ENCODE measurements around the gene PDCD2. TPM values are rescaled to one million over a fixed set of nuclear protein-coding genes. Genes with fewer than 3 reads are reported as not detected.

Gene PDCD2
- total RNA-seq, 1 experiment from 2014 or later, result 132 TPM

DNA sequence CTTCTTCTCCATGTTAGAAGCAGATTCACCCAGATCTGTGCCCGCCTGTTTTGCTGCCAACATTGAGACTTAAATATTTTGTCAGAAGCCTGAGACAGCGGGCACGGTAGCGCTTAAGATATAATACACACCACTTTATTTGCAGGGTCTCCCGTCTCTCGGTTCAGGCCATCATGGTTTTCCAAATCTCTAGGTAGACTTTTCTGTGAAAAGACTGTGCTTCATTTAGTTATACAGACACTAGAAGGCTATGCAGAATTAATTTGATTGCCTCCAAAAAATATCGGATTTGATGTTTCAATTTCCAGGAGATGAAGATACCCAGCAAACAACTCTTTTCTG lies 29.7 kb downstream of the PDCD2 start:
- DNase-seq (ENCODE audit: low spot score) (no peak), ATAC-seq (no peak)
- Mint-ChIP-seq H3K27me3 (ENCODE audit: low read depth) (no peaks in the 10 kb centered on the region), H3K4me3 (no peak overlapping the region), H3K4me1 (peaks cover 13% of the 10 kb centered on the region), H3K9me3 (no peaks in the 10 kb centered on the region), H3K27ac (no peak overlapping the region), H3K36me3 (peaks cover 19% of the 10 kb centered on the region)
- ChIA-PET CTCF (no interaction called here), POLR2A (no interaction called here)
- TF ChIP-seq, protein P1, sequence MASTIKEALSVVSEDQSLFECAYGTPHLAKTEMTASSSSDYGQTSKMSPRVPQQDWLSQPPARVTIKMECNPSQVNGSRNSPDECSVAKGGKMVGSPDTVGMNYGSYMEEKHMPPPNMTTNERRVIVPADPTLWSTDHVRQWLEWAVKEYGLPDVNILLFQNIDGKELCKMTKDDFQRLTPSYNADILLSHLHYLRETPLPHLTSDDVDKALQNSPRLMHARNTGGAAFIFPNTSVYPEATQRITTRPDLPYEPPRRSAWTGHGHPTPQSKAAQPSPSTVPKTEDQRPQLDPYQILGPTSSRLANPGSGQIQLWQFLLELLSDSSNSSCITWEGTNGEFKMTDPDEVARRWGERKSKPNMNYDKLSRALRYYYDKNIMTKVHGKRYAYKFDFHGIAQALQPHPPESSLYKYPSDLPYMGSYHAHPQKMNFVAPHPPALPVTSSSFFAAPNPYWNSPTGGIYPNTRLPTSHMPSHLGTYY (CRISPR knock-in tag; IDR thresholded peaks at IDR 0.05), result no peak
- TF ChIP-seq JUN (CRISPR knock-in tag; IDR thresholded peaks at IDR 0.05), result no peak
- no peak for TF ChIP-seq RELA (CRISPR knock-in tag; IDR thresholded peaks at IDR 0.05; ENCODE audit: borderline replicate concordance)
- no peak for TF ChIP-seq TP53 (CRISPR knock-in tag; IDR thresholded peaks at IDR 0.05)
- no peak for TF ChIP-seq OVOL2 (CRISPR knock-in tag; IDR thresholded peaks at IDR 0.05; ENCODE audit: borderline replicate concordance)
- no peak for TF ChIP-seq ZNF396 (CRISPR knock-in tag; IDR thresholded peaks at IDR 0.05; ENCODE audit: borderline replicate concordance)
- TF ChIP-seq PRRX2 (CRISPR knock-in tag; IDR thresholded peaks at IDR 0.05), result no peak
- TF ChIP-seq TEAD4 (CRISPR knock-in tag; IDR thresholded peaks at IDR 0.05), result no peak
- TF ChIP-seq ATF1 (CRISPR knock-in tag; IDR thresholded peaks at IDR 0.05), result no peak
- no peak for TF ChIP-seq GRHL2 (CRISPR knock-in tag; IDR thresholded peaks at IDR 0.05; ENCODE audit: insufficient replicate concordance, severe bottlenecking)
- TF ChIP-seq SOX15 (CRISPR knock-in tag; IDR thresholded peaks at IDR 0.05), result no peak
- TF ChIP-seq, protein P2, sequence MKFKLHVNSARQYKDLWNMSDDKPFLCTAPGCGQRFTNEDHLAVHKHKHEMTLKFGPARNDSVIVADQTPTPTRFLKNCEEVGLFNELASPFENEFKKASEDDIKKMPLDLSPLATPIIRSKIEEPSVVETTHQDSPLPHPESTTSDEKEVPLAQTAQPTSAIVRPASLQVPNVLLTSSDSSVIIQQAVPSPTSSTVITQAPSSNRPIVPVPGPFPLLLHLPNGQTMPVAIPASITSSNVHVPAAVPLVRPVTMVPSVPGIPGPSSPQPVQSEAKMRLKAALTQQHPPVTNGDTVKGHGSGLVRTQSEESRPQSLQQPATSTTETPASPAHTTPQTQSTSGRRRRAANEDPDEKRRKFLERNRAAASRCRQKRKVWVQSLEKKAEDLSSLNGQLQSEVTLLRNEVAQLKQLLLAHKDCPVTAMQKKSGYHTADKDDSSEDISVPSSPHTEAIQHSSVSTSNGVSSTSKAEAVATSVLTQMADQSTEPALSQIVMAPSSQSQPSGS (CRISPR knock-in tag; IDR thresholded peaks at IDR 0.05; ENCODE audit: borderline replicate concordance, low read depth), result no peak
- TF ChIP-seq TEAD1 (CRISPR knock-in tag; IDR thresholded peaks at IDR 0.05), result no peak
- TF ChIP-seq, protein P3, sequence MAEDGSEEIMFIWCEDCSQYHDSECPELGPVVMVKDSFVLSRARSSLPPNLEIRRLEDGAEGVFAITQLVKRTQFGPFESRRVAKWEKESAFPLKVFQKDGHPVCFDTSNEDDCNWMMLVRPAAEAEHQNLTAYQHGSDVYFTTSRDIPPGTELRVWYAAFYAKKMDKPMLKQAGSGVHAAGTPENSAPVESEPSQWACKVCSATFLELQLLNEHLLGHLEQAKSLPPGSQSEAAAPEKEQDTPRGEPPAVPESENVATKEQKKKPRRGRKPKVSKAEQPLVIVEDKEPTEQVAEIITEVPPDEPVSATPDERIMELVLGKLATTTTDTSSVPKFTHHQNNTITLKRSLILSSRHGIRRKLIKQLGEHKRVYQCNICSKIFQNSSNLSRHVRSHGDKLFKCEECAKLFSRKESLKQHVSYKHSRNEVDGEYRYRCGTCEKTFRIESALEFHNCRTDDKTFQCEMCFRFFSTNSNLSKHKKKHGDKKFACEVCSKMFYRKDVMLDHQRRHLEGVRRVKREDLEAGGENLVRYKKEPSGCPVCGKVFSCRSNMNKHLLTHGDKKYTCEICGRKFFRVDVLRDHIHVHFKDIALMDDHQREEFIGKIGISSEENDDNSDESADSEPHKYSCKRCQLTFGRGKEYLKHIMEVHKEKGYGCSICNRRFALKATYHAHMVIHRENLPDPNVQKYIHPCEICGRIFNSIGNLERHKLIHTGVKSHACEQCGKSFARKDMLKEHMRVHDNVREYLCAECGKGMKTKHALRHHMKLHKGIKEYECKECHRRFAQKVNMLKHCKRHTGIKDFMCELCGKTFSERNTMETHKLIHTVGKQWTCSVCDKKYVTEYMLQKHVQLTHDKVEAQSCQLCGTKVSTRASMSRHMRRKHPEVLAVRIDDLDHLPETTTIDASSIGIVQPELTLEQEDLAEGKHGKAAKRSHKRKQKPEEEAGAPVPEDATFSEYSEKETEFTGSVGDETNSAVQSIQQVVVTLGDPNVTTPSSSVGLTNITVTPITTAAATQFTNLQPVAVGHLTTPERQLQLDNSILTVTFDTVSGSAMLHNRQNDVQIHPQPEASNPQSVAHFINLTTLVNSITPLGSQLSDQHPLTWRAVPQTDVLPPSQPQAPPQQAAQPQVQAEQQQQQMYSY (CRISPR knock-in tag; IDR thresholded peaks at IDR 0.05), result no peak
- TF ChIP-seq ZNF232 (CRISPR knock-in tag; IDR thresholded peaks at IDR 0.05), result no peak
- TF ChIP-seq MYBL2 (CRISPR knock-in tag; IDR thresholded peaks at IDR 0.05), result no peak
- no peak for TF ChIP-seq FOXJ3 (CRISPR knock-in tag; IDR thresholded peaks at IDR 0.05; ENCODE audit: borderline replicate concordance)
- no peak for TF ChIP-seq IRF2 (CRISPR knock-in tag; IDR thresholded peaks at IDR 0.05; ENCODE audit: borderline replicate concordance, low read depth)
- no peak for TF ChIP-seq ZNF121 (CRISPR knock-in tag; IDR thresholded peaks at IDR 0.05)
- TF ChIP-seq, protein P4, sequence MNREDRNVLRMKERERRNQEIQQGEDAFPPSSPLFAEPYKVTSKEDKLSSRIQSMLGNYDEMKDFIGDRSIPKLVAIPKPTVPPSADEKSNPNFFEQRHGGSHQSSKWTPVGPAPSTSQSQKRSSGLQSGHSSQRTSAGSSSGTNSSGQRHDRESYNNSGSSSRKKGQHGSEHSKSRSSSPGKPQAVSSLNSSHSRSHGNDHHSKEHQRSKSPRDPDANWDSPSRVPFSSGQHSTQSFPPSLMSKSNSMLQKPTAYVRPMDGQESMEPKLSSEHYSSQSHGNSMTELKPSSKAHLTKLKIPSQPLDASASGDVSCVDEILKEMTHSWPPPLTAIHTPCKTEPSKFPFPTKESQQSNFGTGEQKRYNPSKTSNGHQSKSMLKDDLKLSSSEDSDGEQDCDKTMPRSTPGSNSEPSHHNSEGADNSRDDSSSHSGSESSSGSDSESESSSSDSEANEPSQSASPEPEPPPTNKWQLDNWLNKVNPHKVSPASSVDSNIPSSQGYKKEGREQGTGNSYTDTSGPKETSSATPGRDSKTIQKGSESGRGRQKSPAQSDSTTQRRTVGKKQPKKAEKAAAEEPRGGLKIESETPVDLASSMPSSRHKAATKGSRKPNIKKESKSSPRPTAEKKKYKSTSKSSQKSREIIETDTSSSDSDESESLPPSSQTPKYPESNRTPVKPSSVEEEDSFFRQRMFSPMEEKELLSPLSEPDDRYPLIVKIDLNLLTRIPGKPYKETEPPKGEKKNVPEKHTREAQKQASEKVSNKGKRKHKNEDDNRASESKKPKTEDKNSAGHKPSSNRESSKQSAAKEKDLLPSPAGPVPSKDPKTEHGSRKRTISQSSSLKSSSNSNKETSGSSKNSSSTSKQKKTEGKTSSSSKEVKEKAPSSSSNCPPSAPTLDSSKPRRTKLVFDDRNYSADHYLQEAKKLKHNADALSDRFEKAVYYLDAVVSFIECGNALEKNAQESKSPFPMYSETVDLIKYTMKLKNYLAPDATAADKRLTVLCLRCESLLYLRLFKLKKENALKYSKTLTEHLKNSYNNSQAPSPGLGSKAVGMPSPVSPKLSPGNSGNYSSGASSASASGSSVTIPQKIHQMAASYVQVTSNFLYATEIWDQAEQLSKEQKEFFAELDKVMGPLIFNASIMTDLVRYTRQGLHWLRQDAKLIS (CRISPR knock-in tag; IDR thresholded peaks at IDR 0.05; ENCODE audit: borderline replicate concordance), result no peak
